Heart left ventricle (tissue), 13 donors: ENCODE measurements around the gene CAMSAP2.

Experiments
- POLR2A ChIP-seq, 2 donors: fragments of 450-650 bp; IDR thresholded peaks; one replicate each; pipeline ENCODE4 v1.6.1; 2017; ENCODE audit warnings: antibody characterized with exemption in 2 of 2, mild to moderate bottlenecking in 2 of 2, moderate library complexity in 2 of 2
- TF ChIP-seq, protein P1 (sequence below), 12 donors: fragments of 200-600 bp; sonication (generic) in 4 of 12; IDR thresholded peaks; one replicate each; pipeline versions ENCODE4 v1.5.0 to v1.8.0; 2018 to 2022; ENCODE audit warnings: antibody characterized with exemption in 12 of 12, mild to moderate bottlenecking in 5 of 12
- donor health status: ischemic (EF 13 %, LVEDD 7.1; RV severe dilation, severe dysfunction).
- donor health status: DM: no; HTN: yes; CAD: no.
- donor health status: DM: no; HTN: no; CAD: no.
- donor health status: ischemic (EF 25% LVEDD 6.9; RV normal size, moderate dysfunction).
- donor health status: ischemic (EF 25% LVEDD 5.7; RV mildly dilated, moderate dysfunction).
- donor health status: ischemic (EF 35%, LVEDD 5.7; RV mildly dilated, moderate dysfunction).
- donor health status: nonischemic (EF 11% LVEDD 7.7; RV severe dilation, severe dysfunction).
- donor health status: DM: yes; HTN: yes; CAD: no.
- donor health status: PGD.
- donor health status: ischemic (EF 29% LVEDD 5.4; RV normal size, mild dysfunction).
- donor health status: nonischemic (EF 23%, LVEDD 6.1; RV moderate dilation, normal function).

DNA sequence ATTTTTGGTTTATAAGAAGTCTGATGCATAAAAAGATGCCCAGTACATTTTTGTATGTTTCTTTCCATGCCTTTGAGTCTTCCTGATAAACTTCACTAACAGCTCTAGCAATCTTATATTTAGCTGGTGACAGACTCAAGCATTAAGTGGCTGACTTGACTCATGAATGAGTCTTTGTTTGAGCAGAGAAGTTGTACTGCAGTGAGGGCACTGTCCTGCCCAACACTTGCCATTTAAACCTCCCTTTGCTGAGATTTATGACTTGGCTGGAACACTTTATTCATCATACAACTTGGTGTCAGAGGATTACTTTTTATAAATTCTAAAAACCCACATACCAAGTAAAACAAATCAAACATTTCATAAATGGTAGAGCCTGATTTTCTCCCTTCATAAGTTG lies 14.6 kb upstream of the CAMSAP2 start:
- TF ChIP-seq, protein P1, sequence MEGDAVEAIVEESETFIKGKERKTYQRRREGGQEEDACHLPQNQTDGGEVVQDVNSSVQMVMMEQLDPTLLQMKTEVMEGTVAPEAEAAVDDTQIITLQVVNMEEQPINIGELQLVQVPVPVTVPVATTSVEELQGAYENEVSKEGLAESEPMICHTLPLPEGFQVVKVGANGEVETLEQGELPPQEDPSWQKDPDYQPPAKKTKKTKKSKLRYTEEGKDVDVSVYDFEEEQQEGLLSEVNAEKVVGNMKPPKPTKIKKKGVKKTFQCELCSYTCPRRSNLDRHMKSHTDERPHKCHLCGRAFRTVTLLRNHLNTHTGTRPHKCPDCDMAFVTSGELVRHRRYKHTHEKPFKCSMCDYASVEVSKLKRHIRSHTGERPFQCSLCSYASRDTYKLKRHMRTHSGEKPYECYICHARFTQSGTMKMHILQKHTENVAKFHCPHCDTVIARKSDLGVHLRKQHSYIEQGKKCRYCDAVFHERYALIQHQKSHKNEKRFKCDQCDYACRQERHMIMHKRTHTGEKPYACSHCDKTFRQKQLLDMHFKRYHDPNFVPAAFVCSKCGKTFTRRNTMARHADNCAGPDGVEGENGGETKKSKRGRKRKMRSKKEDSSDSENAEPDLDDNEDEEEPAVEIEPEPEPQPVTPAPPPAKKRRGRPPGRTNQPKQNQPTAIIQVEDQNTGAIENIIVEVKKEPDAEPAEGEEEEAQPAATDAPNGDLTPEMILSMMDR (IDR thresholded peaks at IDR 0.05), result no peak
- no peak for TF ChIP-seq POLR2A (IDR thresholded peaks at IDR 0.05)
